NCI-H510A treated with DMSO at 0.1 percent for 48 hours (cell line): Measurements from ENCODE around the gene CLIC1.

Experiments
- DNase-seq: peaks from one replicate; lab custom pipeline; 2025; lab: John Stamatoyannopoulos, UW

The CLIC1 gene

DNA sequence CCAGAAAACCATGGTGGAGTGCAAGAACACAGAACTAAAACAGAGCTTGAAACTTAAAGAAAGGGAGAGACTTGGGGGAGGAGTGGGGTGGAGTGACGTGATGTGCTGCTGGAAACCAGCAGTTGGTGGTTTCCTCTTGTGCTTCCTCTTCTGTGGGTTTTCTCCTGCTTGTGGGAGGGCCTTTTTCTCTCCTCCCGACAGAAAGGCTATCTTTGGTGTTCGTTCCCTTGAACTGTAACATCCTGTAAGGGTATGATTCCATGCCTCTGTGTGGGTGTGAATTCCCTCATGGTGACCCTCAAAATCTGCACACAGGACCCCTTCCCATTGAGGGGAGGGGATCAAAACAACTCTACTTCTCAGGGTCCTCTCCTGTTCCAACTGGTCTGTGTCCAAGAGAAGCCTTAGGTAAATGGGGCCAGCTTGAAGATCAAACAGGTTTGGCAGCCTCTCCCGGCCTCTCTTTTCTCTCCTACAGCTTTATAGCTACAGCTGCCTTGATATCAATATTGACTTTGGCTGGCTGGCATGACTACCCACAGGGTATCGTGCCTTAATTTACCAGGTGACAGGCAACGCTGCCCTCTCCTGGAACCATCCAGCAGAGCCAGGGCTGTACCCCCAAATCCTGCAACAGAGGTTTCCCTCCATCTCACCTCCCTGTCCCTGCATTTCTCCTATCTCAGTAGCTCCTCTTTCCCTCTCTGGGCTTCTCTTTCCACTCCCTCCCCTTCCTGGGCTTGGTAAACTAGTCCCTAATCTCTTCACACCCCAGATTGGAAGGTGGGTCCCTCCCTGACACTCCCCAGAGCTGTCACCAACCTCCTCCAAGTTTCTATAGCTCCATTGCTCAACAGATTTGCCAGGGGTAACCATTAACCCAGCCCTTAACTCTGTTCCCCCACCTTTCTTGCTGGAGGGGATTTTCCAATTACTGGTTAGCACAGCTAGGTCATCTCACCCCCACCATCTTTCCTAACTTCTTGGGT is 2.0 kb upstream of the CLIC1 start:
- peak; percentile 99 for DNase-seq

- peak; percentile 81 for DNase-seq
Observed at GRCh38 chr6:31737315-31737990, 1.1 kb upstream of the CLIC1 start.

DNA sequence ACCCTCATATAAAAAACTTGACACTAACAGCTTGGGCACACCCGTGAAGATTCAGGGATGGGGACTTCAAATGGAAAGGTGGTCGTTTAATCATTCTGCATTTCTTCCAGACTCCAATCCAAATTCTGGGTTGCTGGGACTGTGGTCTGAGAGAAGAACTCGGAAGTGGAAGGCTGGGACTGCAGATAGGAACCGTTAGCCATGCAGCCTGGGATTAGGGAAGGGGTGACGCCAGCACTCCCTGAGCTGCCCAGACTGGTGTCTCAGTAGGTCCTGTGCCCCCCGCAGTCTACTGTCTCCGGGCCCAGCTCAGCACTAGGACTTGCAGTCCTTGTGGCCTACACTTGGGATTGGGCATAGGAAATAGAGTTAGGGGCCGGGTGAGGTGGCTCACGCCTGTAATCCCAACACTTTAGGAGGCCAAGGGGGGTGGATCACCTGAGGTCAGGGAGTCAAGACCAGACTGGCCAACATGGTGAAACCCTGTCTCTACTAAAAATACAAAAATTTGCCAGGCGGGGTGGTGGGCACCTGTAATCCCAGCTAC is 511 bp upstream of the CLIC1 start:
- no peak for DNase-seq

GRCh38 chr6:31734821-31735406 is 1.4 kb downstream of the CLIC1 start:
- DNase-seq, result no peak

GRCh38 chr6:31734247-31734820 is 2.0 kb downstream of the CLIC1 start:
- DNase-seq, result no peak

- DNase-seq, result no peak
Observed at GRCh38 chr6:31733734-31734133, 2.6 kb downstream of the CLIC1 start.

- DNase-seq, result no peak
Observed at GRCh38 chr6:31732029-31732428, 4.3 kb downstream of the CLIC1 start.

- DNase-seq, result no peak
Observed at GRCh38 chr6:31730631-31731086, 5.7 kb downstream of the CLIC1 start.

GRCh38 chr6:31729979-31730630 is 6.2 kb downstream of the CLIC1 start:
- DNase-seq, result no peak

DNA sequence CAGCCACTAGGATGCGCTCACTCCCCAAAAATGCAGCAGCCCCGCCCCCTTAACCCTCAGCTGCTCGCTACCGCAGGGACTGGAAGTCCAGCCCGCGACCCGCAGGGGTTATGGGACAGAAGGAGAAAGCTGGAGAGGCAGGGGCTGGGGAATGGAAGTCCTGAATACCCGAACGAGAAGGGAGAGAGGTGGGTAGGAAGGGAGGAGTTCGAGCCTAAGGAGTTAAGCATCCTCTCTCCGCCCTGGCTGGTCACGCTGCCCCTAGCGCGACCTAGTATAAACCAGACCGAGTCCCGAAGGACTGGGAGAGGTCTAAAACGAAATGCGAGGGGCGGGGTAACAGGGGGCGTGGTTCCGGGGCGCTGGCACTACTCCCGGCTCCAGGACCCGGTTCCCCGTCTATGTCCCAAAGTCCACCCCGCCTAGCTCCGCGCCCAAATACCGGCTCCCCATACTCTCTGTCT is 6.8 kb downstream of the CLIC1 start:
- no peak for DNase-seq

DNA sequence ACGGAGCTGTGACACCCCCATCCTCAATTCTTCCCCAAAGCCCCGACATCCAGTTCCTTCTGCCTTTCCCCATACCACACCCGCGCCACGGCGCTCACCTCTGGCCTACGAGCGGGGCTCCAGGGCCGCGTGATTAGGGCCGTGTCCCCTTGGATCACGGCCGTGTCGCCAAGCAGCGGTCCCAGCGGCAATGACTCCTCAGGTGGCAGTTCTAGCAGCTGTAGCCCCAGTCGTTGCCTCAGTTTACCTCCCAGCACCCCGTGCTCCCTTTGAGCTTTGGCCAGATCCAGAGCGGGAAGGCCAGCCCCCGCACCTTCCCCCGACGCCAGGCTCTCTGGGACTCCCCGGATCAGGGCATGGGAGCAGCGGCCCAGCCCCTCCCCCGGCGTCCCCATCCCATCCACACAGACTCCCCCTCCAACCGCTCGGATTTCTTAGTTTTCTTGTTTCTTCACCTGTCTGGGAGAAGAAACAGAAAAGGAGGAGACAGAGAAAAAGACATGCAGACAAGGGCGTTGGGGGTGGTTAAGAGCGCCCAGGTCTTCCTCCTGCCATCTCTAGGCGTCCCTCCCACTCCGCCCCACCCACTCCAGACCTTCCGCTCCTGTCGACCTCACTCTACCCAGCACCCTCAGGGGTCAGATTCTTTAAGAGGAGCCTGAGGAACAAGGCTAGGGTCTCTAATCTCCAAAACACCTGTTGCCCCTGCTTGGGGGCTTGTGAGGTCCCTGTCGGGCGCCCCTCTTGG is 7.4 kb downstream of the CLIC1 start, which contains the start of gene DDAH2:
Gene DDAH2, minus strand, starts transcription at position 533 of the 748 bp plus-strand sequence. Its CDS starts 138 bp downstream, at position 395.
- DNase-seq, result no peak

GRCh38 chr6:31727717-31728671 is 8.3 kb downstream of the CLIC1 start:
- no peak for DNase-seq

- DNase-seq, result no peak
Observed at GRCh38 chr6:31727034-31727716, 9.2 kb downstream of the CLIC1 start.

DNA sequence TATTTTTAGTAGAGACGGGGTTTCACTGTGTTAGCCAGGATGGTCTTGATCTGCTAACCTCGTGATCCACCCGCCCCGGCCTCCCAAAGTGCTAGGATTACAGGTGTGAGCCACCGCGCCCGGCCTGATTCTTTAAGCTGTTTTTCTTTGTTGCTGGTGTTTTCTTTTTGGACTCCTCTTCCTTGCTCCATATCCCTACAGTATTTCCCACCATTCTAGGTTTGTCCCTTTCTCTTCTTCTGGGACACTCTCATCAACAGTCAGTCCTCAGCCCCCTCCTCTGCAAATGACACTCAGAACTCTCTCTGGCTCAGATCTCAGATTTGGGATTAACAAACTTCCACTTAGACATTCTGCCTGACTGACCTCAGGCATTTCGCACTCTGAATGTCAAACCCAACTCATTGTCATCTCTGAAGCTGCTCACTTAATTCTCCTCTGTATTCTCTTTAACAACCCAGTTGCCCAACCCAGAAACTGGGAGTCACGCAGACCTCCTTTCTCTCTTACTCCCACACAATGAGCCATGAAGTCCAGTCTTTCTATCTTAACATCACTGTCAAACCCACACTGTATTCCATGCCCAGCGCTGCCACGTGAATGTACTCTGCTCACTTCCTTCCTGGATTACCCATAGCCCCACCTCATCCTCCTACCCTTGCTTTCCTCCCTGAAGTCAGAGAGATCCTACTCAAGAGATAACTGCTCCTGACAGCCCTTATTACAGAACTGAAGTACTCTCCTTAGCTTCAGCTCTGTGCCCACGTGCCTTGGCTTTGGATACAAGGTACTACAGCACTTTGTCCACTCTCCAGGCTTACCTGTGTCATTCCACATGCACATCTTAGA is 10.6 kb downstream of the CLIC1 start:
- no peak for DNase-seq

GRCh38 chr6:31723980-31724691 is 12.2 kb downstream of the CLIC1 start:
- no peak for DNase-seq

- DNase-seq, result no peak
Observed at GRCh38 chr6:31723245-31723979, 12.9 kb downstream of the CLIC1 start, which contains the start of gene MPIG6B. Gene MPIG6B (plus strand): TSS chr6:31723373. CDS start chr6:31723384, 11 bp downstream.
